HG03378 (cell line): ENCODE data around the gene STEAP1.
A peak's percentile ranks its signal among the peaks of the same experiment; 100 is the strongest.
"Not testable (repeated sequence)": the region's sequence is repeated elsewhere in the genome, so short reads cannot be mapped to it uniquely, and the experiment has no call there.

Experiments
- ATAC-seq: cut with Tn5 transposase; IDR thresholded peaks from one replicate; pipeline ENCODE4 v1.9.1; 2021; ENCODE audit warnings: mild to moderate bottlenecking, moderate library complexity; ENCODE audit not compliant: unreplicated experiment

STEAP1 gene

GRCh38 chr7:90153943-90154771, at the start of gene STEAP1:
Gene STEAP1 (plus strand): TSS chr7:90154469. CDS start chr7:90159789, 5,320 bp downstream.
- ATAC-seq = peak; percentile 93

- not testable (repeated sequence) for ATAC-seq
Observed at GRCh38 chr7:90114972-90115371, 39.3 kb upstream of the STEAP1 start.

GRCh38 chr7:90118551-90119177, 35.6 kb upstream of the STEAP1 start:
- ATAC-seq = not testable (repeated sequence)

- ATAC-seq = no peak
Observed at GRCh38 chr7:90119178-90119971, 34.9 kb upstream of the STEAP1 start.

- not testable (repeated sequence) for ATAC-seq
Observed at GRCh38 chr7:90120205-90120604, 34.1 kb upstream of the STEAP1 start.

GRCh38 chr7:90131746-90132145, 22.5 kb upstream of the STEAP1 start:
- ATAC-seq = not testable (repeated sequence)

- not testable (repeated sequence) for ATAC-seq
Observed at GRCh38 chr7:90147079-90147960, 6.9 kb upstream of the STEAP1 start.

GRCh38 chr7:90149428-90149827, 4.8 kb upstream of the STEAP1 start:
- ATAC-seq = not testable (repeated sequence)

- not testable (repeated sequence) for ATAC-seq
Observed at GRCh38 chr7:90151884-90152283, 2.4 kb upstream of the STEAP1 start.

- peak; percentile 35 for ATAC-seq
Observed at GRCh38 chr7:90152642-90153253, 1.5 kb upstream of the STEAP1 start.

- ATAC-seq = no peak
Observed at GRCh38 chr7:90155206-90155605, 937 bp downstream of the STEAP1 start.

- not testable (repeated sequence) for ATAC-seq
Observed at GRCh38 chr7:90157331-90157730, 3.1 kb downstream of the STEAP1 start.

- not testable (repeated sequence) for ATAC-seq
Observed at GRCh38 chr7:90157761-90158350, 3.6 kb downstream of the STEAP1 start.

- ATAC-seq = no peak
Observed at GRCh38 chr7:90163534-90163933, 9.3 kb downstream of the STEAP1 start.

- no peak for ATAC-seq
Observed at GRCh38 chr7:90165724-90166123, 11.5 kb downstream of the STEAP1 start.

- no peak for ATAC-seq
Observed at GRCh38 chr7:90166153-90166552, 11.9 kb downstream of the STEAP1 start.

- no peak for ATAC-seq
Observed at GRCh38 chr7:90167361-90167760, 13.1 kb downstream of the STEAP1 start.

GRCh38 chr7:90169891-90170290, 15.6 kb downstream of the STEAP1 start:
- no peak for ATAC-seq

GRCh38 chr7:90172121-90172520, 17.9 kb downstream of the STEAP1 start:
- no peak for ATAC-seq

GRCh38 chr7:90172624-90173023, 18.4 kb downstream of the STEAP1 start:
- ATAC-seq = no peak
